GM19438 (cell line): ENCODE data around the gene CHAC1.
"Not testable (repeated sequence)": the region's sequence is repeated elsewhere in the genome, so short reads cannot be mapped to it uniquely, and the experiment has no call there.

ENCODE experiments used
- ATAC-seq: cut with Tn5 transposase; IDR thresholded peaks from one replicate; pipeline ENCODE4 v1.9.1; 2021; ENCODE audit warnings: low read depth; ENCODE audit not compliant: unreplicated experiment

Gene CHAC1

GRCh38 chr15:40936709-40937666, 16.3 kb upstream of the CHAC1 start:
- ATAC-seq = no peak

- ATAC-seq = no peak
Measured at GRCh38 chr15:40937762-40938535, 15.3 kb upstream of the CHAC1 start.

GRCh38 chr15:40938536-40938870, 14.8 kb upstream of the CHAC1 start:
- ATAC-seq = no peak

GRCh38 chr15:40940296-40940801, 12.9 kb upstream of the CHAC1 start:
- no peak for ATAC-seq

- no peak for ATAC-seq
Measured at GRCh38 chr15:40941068-40941527, 12.2 kb upstream of the CHAC1 start.

GRCh38 chr15:40941528-40942336, 11.5 kb upstream of the CHAC1 start:
- ATAC-seq = peak; percentile 67

GRCh38 chr15:40942337-40942854, 10.9 kb upstream of the CHAC1 start:
- ATAC-seq = no peak

- no peak for ATAC-seq
Measured at GRCh38 chr15:40942878-40943277, 10.4 kb upstream of the CHAC1 start.

- ATAC-seq = no peak
Measured at GRCh38 chr15:40943764-40944365, 9.4 kb upstream of the CHAC1 start.

- no peak for ATAC-seq
Measured at GRCh38 chr15:40944510-40945296, 8.6 kb upstream of the CHAC1 start.

GRCh38 chr15:40948706-40949473, 4.4 kb upstream of the CHAC1 start:
- no peak for ATAC-seq

- ATAC-seq = no peak
Measured at GRCh38 chr15:40949756-40950207, 3.5 kb upstream of the CHAC1 start.

GRCh38 chr15:40951764-40952163, 1.5 kb upstream of the CHAC1 start:
- ATAC-seq = no peak

- no peak for ATAC-seq
Measured at GRCh38 chr15:40952301-40952900, 870 bp upstream of the CHAC1 start.

- ATAC-seq = peak; percentile 7
Measured at GRCh38 chr15:40953713-40954074, 423 bp downstream of the CHAC1 start.

- ATAC-seq = not testable (repeated sequence)
Measured at GRCh38 chr15:40954158-40954848, 1.0 kb downstream of the CHAC1 start.

- no peak for ATAC-seq
Measured at GRCh38 chr15:40955141-40955903, 2.1 kb downstream of the CHAC1 start.
